ENCODE results near the gene PDZK1IP1.

The PDZK1IP1 gene

DNA sequence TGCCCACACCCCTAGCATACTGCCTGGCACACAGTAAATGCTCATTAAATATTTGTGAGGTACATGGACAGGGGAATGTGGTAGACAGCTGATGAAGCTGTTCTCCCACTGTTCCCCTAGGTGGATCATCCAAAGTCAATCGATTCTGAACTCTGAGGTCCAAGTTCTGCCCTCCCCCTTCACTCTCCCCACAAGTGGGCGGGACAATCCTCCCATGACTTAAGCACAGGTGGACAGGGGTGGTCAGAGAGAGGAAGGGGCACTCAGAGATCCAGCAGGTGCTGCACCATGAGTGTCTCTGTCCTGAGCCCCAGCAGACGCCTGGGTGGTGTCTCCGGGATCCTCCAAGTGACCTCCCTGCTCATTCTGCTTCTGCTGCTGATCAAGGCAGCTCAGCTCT is 52.6 kb downstream of the PDZK1IP1 start, which contains the start of gene CYP4A22:
TSS of gene CYP4A22 (plus strand) at position 244 of the 400 bp plus-strand sequence. CDS start at position 289, 45 bp downstream.
- DNase-seq (ENCODE audit: low spot score) = no peak

Data from HuH-7 (cell line).